Activated naive CD8-positive, alpha-beta T cell treated with anti-CD3 and anti-CD28 coated beads, Interleukin-2, amount 50 U/mL, for 24 hours (primary cell): ENCODE results near the gene TBXA2R.
A peak's percentile ranks its signal among the peaks of the same experiment; 100 is the strongest.

Experiments
- ATAC-seq: fragments of 150-1000 bp; cut with Tn5 transposase; one replicate; pipeline ENCODE4 v1.10.0; 2021
- DNase-seq: peaks from one replicate; pipeline ENCODE4 v3.0.0; 2021
- H3K27ac Mint-ChIP-seq: one replicate; pipeline ENCODE4 v1.8.0; 2021; ENCODE audit warnings: mild to moderate bottlenecking, mixed read lengths
- H3K27me3 Mint-ChIP-seq: one replicate; pipeline ENCODE4 v1.8.0; 2021; ENCODE audit warnings: mixed read lengths
- H3K36me3 Mint-ChIP-seq: one replicate; pipeline ENCODE4 v1.8.0; 2021; ENCODE audit warnings: low read depth, mixed read lengths
- H3K4me1 Mint-ChIP-seq: one replicate; pipeline ENCODE4 v1.8.0; 2021; ENCODE audit warnings: mixed read lengths
- H3K4me3 Mint-ChIP-seq: one replicate; pipeline ENCODE4 v1.8.0; 2021; ENCODE audit warnings: mild to moderate bottlenecking, moderate library complexity, mixed read lengths
- H3K9me3 Mint-ChIP-seq: one replicate; pipeline ENCODE4 v1.8.0; 2021; ENCODE audit warnings: mixed read lengths

Gene TBXA2R

GRCh38 chr19:3618144-3618810 lies 11.6 kb upstream of the TBXA2R start:
- no peaks in the 10 kb centered on the region for H3K9me3 Mint-ChIP-seq
- peaks cover 6% of the 10 kb centered on the region for H3K36me3 Mint-ChIP-seq
- H3K4me1 Mint-ChIP-seq: peaks cover 12% of the 10 kb centered on the region
- no peak overlapping the region for H3K27ac Mint-ChIP-seq
- ATAC-seq: peak; percentile 31
- DNase-seq: peak; percentile 76
- H3K4me3 Mint-ChIP-seq: no peak overlapping the region
- H3K27me3 Mint-ChIP-seq: no peaks in the 10 kb centered on the region

- H3K27ac Mint-ChIP-seq: no peak overlapping the region
- no peak overlapping the region for H3K4me3 Mint-ChIP-seq
- ATAC-seq (no peak), DNase-seq (no peak)
- no peaks in the 10 kb centered on the region for H3K27me3 Mint-ChIP-seq
- no peaks in the 10 kb centered on the region for H3K9me3 Mint-ChIP-seq
- peaks cover 12% of the 10 kb centered on the region for H3K4me1 Mint-ChIP-seq
- H3K36me3 Mint-ChIP-seq: peaks cover 6% of the 10 kb centered on the region
Measured at GRCh38 chr19:3617463-3617862, 10.8 kb upstream of the TBXA2R start.

GRCh38 chr19:3615524-3616135 lies 9.0 kb upstream of the TBXA2R start:
- no peak for ATAC-seq

GRCh38 chr19:3614858-3615505 lies 8.3 kb upstream of the TBXA2R start:
- DNase-seq (no peak), ATAC-seq (no peak)
- Mint-ChIP-seq H3K9me3 (no peaks in the 10 kb centered on the region), H3K36me3 (peaks cover 11% of the 10 kb centered on the region), H3K27me3 (no peaks in the 10 kb centered on the region), H3K4me3 (no peak overlapping the region), H3K4me1 (peaks cover 12% of the 10 kb centered on the region), H3K27ac (no peak overlapping the region)

More at GRCh38 chr19:3615524-3616135, 9.0 kb upstream of the TBXA2R start:
- DNase-seq: no peak
- peaks cover 8% of the 10 kb centered on the region for H3K36me3 Mint-ChIP-seq
- H3K4me3 Mint-ChIP-seq: no peak overlapping the region
- no peaks in the 10 kb centered on the region for H3K9me3 Mint-ChIP-seq
- no peak overlapping the region for H3K27ac Mint-ChIP-seq
- no peaks in the 10 kb centered on the region for H3K27me3 Mint-ChIP-seq
- peaks cover 12% of the 10 kb centered on the region for H3K4me1 Mint-ChIP-seq

- peaks cover 11% of the 10 kb centered on the region for H3K36me3 Mint-ChIP-seq
- ATAC-seq: no peak
Measured at GRCh38 chr19:3613818-3614661, 7.4 kb upstream of the TBXA2R start.

GRCh38 chr19:3612901-3613741 lies 6.4 kb upstream of the TBXA2R start:
- DNase-seq (no peak), ATAC-seq (no peak)
- Mint-ChIP-seq H3K4me3 (no peak overlapping the region), H3K9me3 (no peaks in the 10 kb centered on the region), H3K27me3 (no peaks in the 10 kb centered on the region), H3K36me3 (peaks cover 11% of the 10 kb centered on the region), H3K4me1 (peaks cover 13% of the 10 kb centered on the region), H3K27ac (no peak overlapping the region)

More at GRCh38 chr19:3613818-3614661, 7.4 kb upstream of the TBXA2R start:
- Mint-ChIP-seq H3K27ac (no peak overlapping the region), H3K9me3 (no peaks in the 10 kb centered on the region), H3K4me3 (no peak overlapping the region), H3K4me1 (peaks cover 12% of the 10 kb centered on the region), H3K27me3 (no peaks in the 10 kb centered on the region)
- DNase-seq: no peak

GRCh38 chr19:3612330-3612729 lies 5.7 kb upstream of the TBXA2R start:
- Mint-ChIP-seq H3K36me3 (peaks cover 11% of the 10 kb centered on the region), H3K27ac (no peak overlapping the region), H3K4me1 (peaks cover 12% of the 10 kb centered on the region), H3K27me3 (no peaks in the 10 kb centered on the region), H3K4me3 (no peak overlapping the region), H3K9me3 (no peaks in the 10 kb centered on the region)
- DNase-seq (no peak), ATAC-seq (no peak)

GRCh38 chr19:3611841-3612240 lies 5.2 kb upstream of the TBXA2R start:
- no peak overlapping the region for H3K27ac Mint-ChIP-seq

GRCh38 chr19:3610745-3611717 lies 4.4 kb upstream of the TBXA2R start:
- H3K4me3 Mint-ChIP-seq: no peak overlapping the region
- H3K27ac Mint-ChIP-seq: no peak overlapping the region
- H3K27me3 Mint-ChIP-seq: no peaks in the 10 kb centered on the region
- H3K9me3 Mint-ChIP-seq: no peaks in the 10 kb centered on the region
- ATAC-seq (no peak), DNase-seq (no peak)
- H3K4me1 Mint-ChIP-seq: peaks cover 8% of the 10 kb centered on the region
- H3K36me3 Mint-ChIP-seq: peaks cover 11% of the 10 kb centered on the region

More at GRCh38 chr19:3611841-3612240, 5.2 kb upstream of the TBXA2R start:
- Mint-ChIP-seq H3K4me3 (no peak overlapping the region), H3K9me3 (no peaks in the 10 kb centered on the region), H3K4me1 (peaks cover 8% of the 10 kb centered on the region), H3K27me3 (no peaks in the 10 kb centered on the region), H3K36me3 (peaks cover 11% of the 10 kb centered on the region)
- ATAC-seq (no peak), DNase-seq (no peak)

GRCh38 chr19:3609779-3610719 lies 3.4 kb upstream of the TBXA2R start:
- Mint-ChIP-seq H3K4me1 (peaks cover 8% of the 10 kb centered on the region), H3K9me3 (no peaks in the 10 kb centered on the region), H3K36me3 (peaks cover 11% of the 10 kb centered on the region), H3K27ac (no peak overlapping the region), H3K4me3 (no peak overlapping the region), H3K27me3 (no peaks in the 10 kb centered on the region)
- no peak for ATAC-seq
- DNase-seq: no peak

- Mint-ChIP-seq H3K36me3 (peaks cover 11% of the 10 kb centered on the region), H3K27me3 (no peaks in the 10 kb centered on the region), H3K4me1 (peaks cover 9% of the 10 kb centered on the region), H3K4me3 (no peak overlapping the region), H3K9me3 (no peaks in the 10 kb centered on the region), H3K27ac (no peak overlapping the region)
- DNase-seq: no peak
- ATAC-seq: no peak
Measured at GRCh38 chr19:3608750-3609322, 2.2 kb upstream of the TBXA2R start.

GRCh38 chr19:3608079-3608641 lies 1.5 kb upstream of the TBXA2R start:
- peaks cover 9% of the 10 kb centered on the region for H3K4me1 Mint-ChIP-seq
- H3K4me3 Mint-ChIP-seq: peak overlapping the region; percentile 16
- no peaks in the 10 kb centered on the region for H3K27me3 Mint-ChIP-seq
- DNase-seq: no peak
- ATAC-seq: no peak
- no peak overlapping the region for H3K27ac Mint-ChIP-seq
- no peaks in the 10 kb centered on the region for H3K9me3 Mint-ChIP-seq
- peaks cover 7% of the 10 kb centered on the region for H3K36me3 Mint-ChIP-seq
